ENCODE results near the gene BRCA1.
"Not testable (repeated sequence)": the region's sequence is repeated elsewhere in the genome, so short reads cannot be mapped to it uniquely, and the experiment has no call there.

Gene BRCA1

DNA sequence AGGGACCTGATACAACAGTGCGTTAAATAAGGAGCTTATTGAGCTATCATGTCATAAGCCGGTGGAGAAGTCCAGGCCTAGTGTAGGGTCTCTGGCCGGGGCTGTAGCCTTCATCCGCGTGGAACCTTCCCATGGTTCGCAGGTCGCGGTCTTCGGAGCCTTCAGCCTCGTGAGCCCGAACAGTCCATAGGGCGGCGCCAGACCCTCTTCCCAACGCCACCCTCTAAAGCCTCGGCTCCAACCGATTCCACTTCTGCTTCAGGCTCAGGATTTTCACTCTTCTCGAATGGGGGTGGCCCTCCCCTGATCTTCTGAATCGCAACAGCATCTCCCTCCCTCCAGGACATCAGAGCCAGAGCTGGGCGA, 10.3 kb upstream of the BRCA1 start:
- Histone ChIP-seq H3K4me1 (ENCODE audit: low read length) (0 out of 2 replicates have a peak, but pooled peaks cover 5% of the 10 kb centered on the region), H3K4me2 (ENCODE audit: low read depth, low read length) (no peak overlapping the region), H3K9ac (ENCODE audit: low read length) (no peak overlapping the region), H4K20me1 (ENCODE audit: insufficient read depth, low read length) (no peaks in the 10 kb centered on the region), H3F3A (ENCODE audit: insufficient read depth, low read length) (no peaks in the 10 kb centered on the region), H2AFZ (ENCODE audit: low read length) (no peak overlapping the region), H3K4me3 (ENCODE audit: low read length) (no peak overlapping the region), H3K9me2 (replicated peaks; ENCODE audit: insufficient read depth, low read length) (no peaks in the 10 kb centered on the region), H3K79me2 (ENCODE audit: low read length) (no peaks in the 10 kb centered on the region), H3K9me3 (replicated peaks; ENCODE audit: insufficient read depth, low read length) (no peaks in the 10 kb centered on the region), H3K27ac (ENCODE audit: low read length) (no peak overlapping the region), H3K36me3 (replicated peaks; ENCODE audit: insufficient read depth, low read length) (no peaks in the 10 kb centered on the region), H3K27me3 (replicated peaks; ENCODE audit: insufficient read depth, low read length) (no peaks in the 10 kb centered on the region)
- TF ChIP-seq EZH2phosphoT487 (IDR thresholded peaks at IDR 0.05; ENCODE audit: low read length) (no peak), EZH2 (optimal IDR thresholded peaks at IDR 0.05; ENCODE audit: low read depth, low read length) (no peak)
- TF ChIP-seq, protein P1, sequence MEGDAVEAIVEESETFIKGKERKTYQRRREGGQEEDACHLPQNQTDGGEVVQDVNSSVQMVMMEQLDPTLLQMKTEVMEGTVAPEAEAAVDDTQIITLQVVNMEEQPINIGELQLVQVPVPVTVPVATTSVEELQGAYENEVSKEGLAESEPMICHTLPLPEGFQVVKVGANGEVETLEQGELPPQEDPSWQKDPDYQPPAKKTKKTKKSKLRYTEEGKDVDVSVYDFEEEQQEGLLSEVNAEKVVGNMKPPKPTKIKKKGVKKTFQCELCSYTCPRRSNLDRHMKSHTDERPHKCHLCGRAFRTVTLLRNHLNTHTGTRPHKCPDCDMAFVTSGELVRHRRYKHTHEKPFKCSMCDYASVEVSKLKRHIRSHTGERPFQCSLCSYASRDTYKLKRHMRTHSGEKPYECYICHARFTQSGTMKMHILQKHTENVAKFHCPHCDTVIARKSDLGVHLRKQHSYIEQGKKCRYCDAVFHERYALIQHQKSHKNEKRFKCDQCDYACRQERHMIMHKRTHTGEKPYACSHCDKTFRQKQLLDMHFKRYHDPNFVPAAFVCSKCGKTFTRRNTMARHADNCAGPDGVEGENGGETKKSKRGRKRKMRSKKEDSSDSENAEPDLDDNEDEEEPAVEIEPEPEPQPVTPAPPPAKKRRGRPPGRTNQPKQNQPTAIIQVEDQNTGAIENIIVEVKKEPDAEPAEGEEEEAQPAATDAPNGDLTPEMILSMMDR (IDR thresholded peaks at IDR 0.05; ENCODE audit: low read length), result no peak
- no peak for DNase-seq

DNA sequence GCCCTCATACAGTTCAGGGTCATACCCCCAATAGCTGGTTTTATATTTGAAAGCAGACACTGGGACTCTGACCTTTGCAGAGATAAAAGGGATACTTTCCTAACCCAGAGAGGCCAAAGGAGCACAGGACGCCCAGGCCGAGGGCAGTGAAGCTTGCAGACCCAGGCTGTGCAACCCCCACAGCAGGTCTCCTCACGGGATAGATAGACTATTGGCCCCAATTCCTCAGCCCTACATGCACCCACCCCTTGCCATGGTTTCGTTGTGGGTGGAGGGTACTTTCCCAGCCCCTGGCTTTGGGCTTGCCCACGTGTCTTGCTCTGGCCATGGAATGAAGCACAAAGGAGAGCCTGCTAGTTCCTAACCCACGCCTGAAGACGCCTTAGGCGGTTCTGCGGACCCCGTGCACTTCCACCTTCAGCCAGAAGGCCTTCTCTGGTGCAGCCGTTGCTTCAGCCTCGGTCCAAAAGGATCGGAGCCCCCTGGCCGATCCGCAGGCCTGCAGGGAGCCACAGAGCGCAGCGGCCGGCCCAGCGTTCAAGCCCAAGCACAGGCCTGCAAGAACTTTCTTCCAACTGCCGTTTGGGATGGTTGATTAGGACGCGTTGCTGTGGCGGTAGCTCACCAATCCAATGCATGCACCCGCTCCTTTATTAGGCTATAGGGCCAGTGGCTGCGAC, 9.8 kb upstream of the BRCA1 start:
- Histone ChIP-seq H3K4me1 (ENCODE audit: low read length) (0 out of 2 replicates have a peak, but pooled peaks cover 5% of the 10 kb centered on the region), H3K27ac (ENCODE audit: low read length) (no peak overlapping the region), H3K9me3 (replicated peaks; ENCODE audit: insufficient read depth, low read length) (no peaks in the 10 kb centered on the region), H3K36me3 (replicated peaks; ENCODE audit: insufficient read depth, low read length) (no peaks in the 10 kb centered on the region), H3K4me3 (ENCODE audit: low read length) (no peak overlapping the region), H3K9ac (ENCODE audit: low read length) (no peak overlapping the region), H3F3A (ENCODE audit: insufficient read depth, low read length) (no peaks in the 10 kb centered on the region), H3K79me2 (ENCODE audit: low read length) (no peaks in the 10 kb centered on the region), H3K4me2 (ENCODE audit: low read depth, low read length) (no peak overlapping the region), H4K20me1 (ENCODE audit: insufficient read depth, low read length) (no peaks in the 10 kb centered on the region), H3K27me3 (replicated peaks; ENCODE audit: insufficient read depth, low read length) (no peaks in the 10 kb centered on the region), H2AFZ (ENCODE audit: low read length) (no peak overlapping the region), H3K9me2 (replicated peaks; ENCODE audit: insufficient read depth, low read length) (no peaks in the 10 kb centered on the region)
- DNase-seq, result no peak
- no peak for TF ChIP-seq EZH2 (optimal IDR thresholded peaks at IDR 0.05; ENCODE audit: low read depth, low read length)
- TF ChIP-seq EZH2phosphoT487 (IDR thresholded peaks at IDR 0.05; ENCODE audit: low read length), result no peak
- TF ChIP-seq, protein P1 (IDR thresholded peaks at IDR 0.05; ENCODE audit: low read length), result no peak

DNA sequence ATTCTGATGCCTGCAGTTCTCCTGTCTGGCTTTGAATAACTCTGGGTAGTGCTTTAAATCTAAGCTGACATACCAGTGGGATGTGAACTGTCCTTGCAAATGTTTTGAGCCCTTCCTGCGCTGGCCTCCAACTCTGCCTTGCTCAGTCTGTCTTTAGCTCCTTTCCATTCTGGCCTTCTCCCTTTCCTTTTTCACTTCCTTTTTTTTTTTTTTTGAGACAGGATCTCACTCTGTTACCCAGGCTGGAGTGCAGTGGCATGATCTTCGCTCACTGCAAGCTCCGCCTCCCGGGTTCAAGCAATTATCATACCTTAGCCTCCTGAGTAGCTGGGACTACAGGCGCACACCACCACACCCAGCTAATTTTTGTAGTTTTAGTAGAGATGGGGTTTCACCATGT, 8.3 kb upstream of the BRCA1 start:
- H3K4me1 ChIP-seq (ENCODE audit: low read length); DNase-seq; H3F3A ChIP-seq (ENCODE audit: insufficient read depth, low read length); H3K9me3 ChIP-seq (replicated peaks; ENCODE audit: insufficient read depth, low read length); H3K9me2 ChIP-seq (replicated peaks; ENCODE audit: insufficient read depth, low read length); H3K36me3 ChIP-seq (replicated peaks; ENCODE audit: insufficient read depth, low read length); H4K20me1 ChIP-seq (ENCODE audit: insufficient read depth, low read length); H3K9ac ChIP-seq (ENCODE audit: low read length); H3K79me2 ChIP-seq (ENCODE audit: low read length); H3K4me3 ChIP-seq (ENCODE audit: low read length); H3K27me3 ChIP-seq (replicated peaks; ENCODE audit: insufficient read depth, low read length); H3K27ac ChIP-seq (ENCODE audit: low read length); H2AFZ ChIP-seq (ENCODE audit: low read length); H3K4me2 ChIP-seq (ENCODE audit: low read depth, low read length): not testable (repeated sequence)

DNA sequence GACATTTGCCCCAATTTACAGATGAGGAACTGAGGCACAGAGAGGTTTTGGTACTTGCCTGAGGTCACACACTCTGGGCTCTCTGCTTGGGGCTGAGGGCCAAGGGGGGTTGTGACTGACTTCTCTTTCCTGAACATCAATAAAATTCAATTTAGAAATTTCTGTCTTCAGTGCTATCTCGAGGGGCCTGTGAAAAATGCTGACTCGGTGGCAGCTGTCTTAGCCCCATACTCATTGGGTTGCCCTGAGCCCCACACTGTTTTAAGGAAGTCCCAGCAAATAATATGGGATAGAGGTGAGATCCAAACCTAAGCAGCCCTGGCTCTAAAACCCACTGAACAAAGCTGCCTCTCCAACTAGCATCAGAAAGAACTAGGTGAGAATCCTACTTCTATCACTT, 7.0 kb upstream of the BRCA1 start:
- Histone ChIP-seq H3K9me3 (replicated peaks; ENCODE audit: insufficient read depth, low read length) (no peaks in the 10 kb centered on the region), H3K9me2 (replicated peaks; ENCODE audit: insufficient read depth, low read length) (no peaks in the 10 kb centered on the region), H3K27me3 (replicated peaks; ENCODE audit: insufficient read depth, low read length) (no peaks in the 10 kb centered on the region), H3K36me3 (replicated peaks; ENCODE audit: insufficient read depth, low read length) (no peaks in the 10 kb centered on the region), H3K4me1 (ENCODE audit: low read length) (0 out of 2 replicates have a peak, but pooled peaks cover 5% of the 10 kb centered on the region), H3K4me3 (ENCODE audit: low read length) (no peak overlapping the region), H3K79me2 (ENCODE audit: low read length) (peaks cover 2% of the 10 kb centered on the region), H3K27ac (ENCODE audit: low read length) (no peak overlapping the region), H2AFZ (ENCODE audit: low read length) (no peak overlapping the region), H4K20me1 (ENCODE audit: insufficient read depth, low read length) (no peaks in the 10 kb centered on the region), H3K4me2 (ENCODE audit: low read depth, low read length) (no peak overlapping the region), H3K9ac (ENCODE audit: low read length) (no peak overlapping the region), H3F3A (ENCODE audit: insufficient read depth, low read length) (no peaks in the 10 kb centered on the region)
- TF ChIP-seq EZH2 (optimal IDR thresholded peaks at IDR 0.05; ENCODE audit: low read depth, low read length) (no peak), EZH2phosphoT487 (IDR thresholded peaks at IDR 0.05; ENCODE audit: low read length) (no peak)
- TF ChIP-seq, protein P1 (IDR thresholded peaks at IDR 0.05; ENCODE audit: low read length), result no peak
- DNase-seq, result no peak
